Panc1 (cell line): ENCODE results near the gene INAFM2.

Experiments
- POLR2AphosphoS5 ChIP-seq: IDR thresholded peaks from 2 replicates; pipeline ENCODE4 v1.6.1; 2012; ENCODE audit warnings: mild to moderate bottlenecking, low read depth, low read length, moderate library complexity
- SIN3A ChIP-seq: IDR thresholded peaks from 2 replicates; pipeline ENCODE4 v1.6.1; 2012; ENCODE audit warnings: low read depth, mild to moderate bottlenecking, low read length, moderate library complexity, borderline replicate concordance; ENCODE audit not compliant: insufficient read depth
- TCF7L2 ChIP-seq: IDR thresholded peaks from 2 replicates; pipeline ENCODE4 v1.6.1; 2011; ENCODE audit warnings: mild to moderate bottlenecking, low read depth, low read length, inconsistent platforms
- TF ChIP-seq, protein P1 (sequence below): fragments of 450-650 bp; IDR thresholded peaks from 2 replicates; pipeline ENCODE4 v1.5.1; 2017; ENCODE audit warnings: mild to moderate bottlenecking
- TF ChIP-seq, protein P2 (sequence below), 2 experiments: IDR thresholded peaks; 2 replicates each; pipeline ENCODE4 v1.6.1; 2011 to 2012; ENCODE audit warnings: low read depth in 2 of 2, control low read depth in 1 of 2, low read length in 1 of 2, mild to moderate bottlenecking in 1 of 2, moderate library complexity in 1 of 2; ENCODE audit not compliant: insufficient read depth in 1 of 2

DNA sequence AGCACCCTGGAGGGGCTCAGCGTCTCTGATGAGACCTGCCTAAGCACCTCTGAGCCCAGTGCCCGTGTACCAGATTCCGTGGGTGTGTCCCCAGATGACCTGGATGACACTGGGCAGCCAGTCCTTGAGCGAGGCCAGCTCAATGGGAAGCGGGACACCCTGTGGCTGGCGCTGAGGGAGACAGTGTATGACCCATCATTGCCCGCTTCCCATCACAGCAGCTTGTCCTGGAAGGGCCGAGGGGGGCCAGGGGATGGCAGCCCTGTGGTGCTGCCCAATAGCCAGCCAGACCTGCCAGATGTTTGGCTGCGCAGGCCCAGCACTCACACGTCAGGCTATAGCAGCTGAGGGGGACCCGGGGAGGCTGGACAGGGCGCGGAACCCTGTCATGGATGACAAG is 46.5 kb downstream of the INAFM2 start:
- TF ChIP-seq, protein P1, sequence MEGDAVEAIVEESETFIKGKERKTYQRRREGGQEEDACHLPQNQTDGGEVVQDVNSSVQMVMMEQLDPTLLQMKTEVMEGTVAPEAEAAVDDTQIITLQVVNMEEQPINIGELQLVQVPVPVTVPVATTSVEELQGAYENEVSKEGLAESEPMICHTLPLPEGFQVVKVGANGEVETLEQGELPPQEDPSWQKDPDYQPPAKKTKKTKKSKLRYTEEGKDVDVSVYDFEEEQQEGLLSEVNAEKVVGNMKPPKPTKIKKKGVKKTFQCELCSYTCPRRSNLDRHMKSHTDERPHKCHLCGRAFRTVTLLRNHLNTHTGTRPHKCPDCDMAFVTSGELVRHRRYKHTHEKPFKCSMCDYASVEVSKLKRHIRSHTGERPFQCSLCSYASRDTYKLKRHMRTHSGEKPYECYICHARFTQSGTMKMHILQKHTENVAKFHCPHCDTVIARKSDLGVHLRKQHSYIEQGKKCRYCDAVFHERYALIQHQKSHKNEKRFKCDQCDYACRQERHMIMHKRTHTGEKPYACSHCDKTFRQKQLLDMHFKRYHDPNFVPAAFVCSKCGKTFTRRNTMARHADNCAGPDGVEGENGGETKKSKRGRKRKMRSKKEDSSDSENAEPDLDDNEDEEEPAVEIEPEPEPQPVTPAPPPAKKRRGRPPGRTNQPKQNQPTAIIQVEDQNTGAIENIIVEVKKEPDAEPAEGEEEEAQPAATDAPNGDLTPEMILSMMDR: no peak
- TF ChIP-seq, protein P2, sequence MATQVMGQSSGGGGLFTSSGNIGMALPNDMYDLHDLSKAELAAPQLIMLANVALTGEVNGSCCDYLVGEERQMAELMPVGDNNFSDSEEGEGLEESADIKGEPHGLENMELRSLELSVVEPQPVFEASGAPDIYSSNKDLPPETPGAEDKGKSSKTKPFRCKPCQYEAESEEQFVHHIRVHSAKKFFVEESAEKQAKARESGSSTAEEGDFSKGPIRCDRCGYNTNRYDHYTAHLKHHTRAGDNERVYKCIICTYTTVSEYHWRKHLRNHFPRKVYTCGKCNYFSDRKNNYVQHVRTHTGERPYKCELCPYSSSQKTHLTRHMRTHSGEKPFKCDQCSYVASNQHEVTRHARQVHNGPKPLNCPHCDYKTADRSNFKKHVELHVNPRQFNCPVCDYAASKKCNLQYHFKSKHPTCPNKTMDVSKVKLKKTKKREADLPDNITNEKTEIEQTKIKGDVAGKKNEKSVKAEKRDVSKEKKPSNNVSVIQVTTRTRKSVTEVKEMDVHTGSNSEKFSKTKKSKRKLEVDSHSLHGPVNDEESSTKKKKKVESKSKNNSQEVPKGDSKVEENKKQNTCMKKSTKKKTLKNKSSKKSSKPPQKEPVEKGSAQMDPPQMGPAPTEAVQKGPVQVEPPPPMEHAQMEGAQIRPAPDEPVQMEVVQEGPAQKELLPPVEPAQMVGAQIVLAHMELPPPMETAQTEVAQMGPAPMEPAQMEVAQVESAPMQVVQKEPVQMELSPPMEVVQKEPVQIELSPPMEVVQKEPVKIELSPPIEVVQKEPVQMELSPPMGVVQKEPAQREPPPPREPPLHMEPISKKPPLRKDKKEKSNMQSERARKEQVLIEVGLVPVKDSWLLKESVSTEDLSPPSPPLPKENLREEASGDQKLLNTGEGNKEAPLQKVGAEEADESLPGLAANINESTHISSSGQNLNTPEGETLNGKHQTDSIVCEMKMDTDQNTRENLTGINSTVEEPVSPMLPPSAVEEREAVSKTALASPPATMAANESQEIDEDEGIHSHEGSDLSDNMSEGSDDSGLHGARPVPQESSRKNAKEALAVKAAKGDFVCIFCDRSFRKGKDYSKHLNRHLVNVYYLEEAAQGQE (IDR thresholded peaks at IDR 0.05; ENCODE audit: insufficient read depth in 1 of 2, low read depth in 2 of 2, low read length in 1 of 2): no peak
- no peak for TF ChIP-seq SIN3A
- TF ChIP-seq POLR2AphosphoS5: no peak
- TF ChIP-seq TCF7L2: no peak
